DMS 273 (cell line): ENCODE data around the gene ZC3H10.

Source experiments
- DNase-seq: peaks from one replicate; lab custom pipeline; 2025; ENCODE audit not compliant: unreplicated experiment; lab: John Stamatoyannopoulos, UW

Gene ZC3H10

DNA sequence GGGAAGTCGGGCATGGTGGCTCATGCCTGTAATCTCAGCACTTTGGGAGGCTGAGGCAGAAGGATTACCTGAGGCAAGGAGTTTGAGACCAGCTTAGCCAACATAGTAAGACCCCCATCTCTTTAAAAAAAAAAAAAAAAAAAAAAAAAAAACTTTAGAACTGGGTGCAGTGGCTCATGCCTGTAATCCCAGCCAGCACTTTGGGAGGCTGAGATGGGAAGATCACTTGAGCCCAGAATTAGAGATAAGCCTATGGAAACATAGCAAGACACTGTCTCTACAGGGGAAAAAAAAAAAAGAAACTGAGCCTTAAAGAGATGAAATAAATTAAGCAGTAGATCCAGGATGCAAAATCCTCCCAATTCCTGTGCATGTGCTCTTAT, 15.4 kb upstream of the ZC3H10 start:
- DNase-seq, result no peak

DNA sequence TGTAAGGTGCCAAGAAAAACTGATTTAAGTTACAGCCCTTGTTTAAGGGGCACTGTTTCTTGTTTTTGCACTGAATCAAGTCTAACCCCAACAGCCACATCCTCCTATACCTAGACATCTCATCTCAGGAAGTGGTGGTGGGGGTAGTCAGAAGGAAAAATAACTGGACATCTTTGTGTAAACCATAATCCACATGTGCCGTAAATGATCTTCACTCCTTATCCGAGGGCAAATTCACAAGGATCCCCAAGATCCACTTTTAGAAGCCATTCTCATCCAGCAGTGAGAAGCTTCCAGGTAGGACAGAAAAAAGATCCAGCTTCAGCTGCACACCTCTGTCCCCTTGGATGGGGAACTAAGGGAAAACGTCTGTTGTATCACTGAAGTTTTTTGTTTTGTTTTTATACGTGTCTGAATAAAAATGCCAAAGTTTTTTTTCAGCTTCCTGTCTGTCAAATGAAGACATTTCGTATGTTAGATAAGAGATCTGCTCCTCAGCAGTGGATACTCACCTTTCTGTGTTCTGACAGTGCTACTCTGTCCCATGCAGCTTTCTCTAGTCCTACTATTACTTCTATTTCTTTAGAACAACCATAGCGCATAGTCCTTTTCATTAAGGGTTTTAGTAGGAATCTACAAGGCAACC, 14.9 kb upstream of the ZC3H10 start:
- DNase-seq, result no peak

DNA sequence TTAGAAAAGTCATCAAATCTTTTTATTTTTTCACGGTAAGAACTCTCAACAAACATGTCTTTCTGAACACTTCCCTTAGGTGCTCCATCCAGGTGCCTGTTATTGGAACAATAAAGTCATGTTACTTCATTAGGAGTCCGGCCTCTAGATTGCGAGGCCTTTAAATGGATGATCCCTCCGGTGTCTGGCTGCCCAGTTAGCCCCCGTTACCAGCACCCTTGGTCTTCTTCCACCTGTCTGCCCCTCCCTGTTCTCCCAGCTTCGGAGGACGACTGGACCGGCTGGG, 14.3 kb upstream of the ZC3H10 start:
- DNase-seq, result no peak

DNA sequence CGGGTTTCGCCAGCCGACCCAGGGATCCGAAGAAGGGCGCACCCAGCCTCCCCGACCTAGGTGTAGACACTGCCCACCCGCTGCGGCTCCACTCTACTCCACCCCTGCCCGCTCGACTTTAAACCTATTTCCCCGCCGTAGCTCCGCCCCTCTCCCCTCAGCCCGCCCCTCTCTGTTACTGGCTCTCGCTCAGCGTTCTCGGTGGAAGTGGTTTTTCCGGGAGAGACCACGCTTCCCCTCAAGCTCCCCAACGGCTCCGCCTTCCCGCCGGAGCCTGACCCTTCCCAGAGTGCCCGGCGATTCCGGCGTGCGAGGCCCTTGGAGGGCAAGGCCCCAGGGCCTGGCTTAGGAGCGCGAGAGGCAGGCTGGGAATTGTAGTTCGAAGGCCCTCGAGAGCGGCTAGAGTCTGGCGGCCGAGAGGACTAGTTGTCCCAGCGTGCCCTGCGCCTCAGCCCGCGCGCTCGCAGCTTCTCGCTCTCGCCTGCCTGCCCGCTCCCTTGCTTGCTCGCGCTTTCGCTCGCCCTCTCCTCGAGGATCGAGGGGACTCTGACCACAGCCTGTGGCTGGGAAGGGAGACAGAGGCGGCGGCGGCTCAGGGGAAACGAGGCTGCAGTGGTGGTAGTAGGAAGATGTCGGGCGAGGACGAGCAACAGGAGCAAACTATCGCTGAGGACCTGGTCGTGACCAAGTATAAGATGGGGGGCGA, 13.8 kb upstream of the ZC3H10 start, which contains the start of gene PA2G4:
Gene PA2G4, plus strand, starts transcription at position 451 of the 706 bp plus-strand sequence. Its CDS starts 179 bp downstream, at position 630.
- peak; percentile 99 for DNase-seq

DNA sequence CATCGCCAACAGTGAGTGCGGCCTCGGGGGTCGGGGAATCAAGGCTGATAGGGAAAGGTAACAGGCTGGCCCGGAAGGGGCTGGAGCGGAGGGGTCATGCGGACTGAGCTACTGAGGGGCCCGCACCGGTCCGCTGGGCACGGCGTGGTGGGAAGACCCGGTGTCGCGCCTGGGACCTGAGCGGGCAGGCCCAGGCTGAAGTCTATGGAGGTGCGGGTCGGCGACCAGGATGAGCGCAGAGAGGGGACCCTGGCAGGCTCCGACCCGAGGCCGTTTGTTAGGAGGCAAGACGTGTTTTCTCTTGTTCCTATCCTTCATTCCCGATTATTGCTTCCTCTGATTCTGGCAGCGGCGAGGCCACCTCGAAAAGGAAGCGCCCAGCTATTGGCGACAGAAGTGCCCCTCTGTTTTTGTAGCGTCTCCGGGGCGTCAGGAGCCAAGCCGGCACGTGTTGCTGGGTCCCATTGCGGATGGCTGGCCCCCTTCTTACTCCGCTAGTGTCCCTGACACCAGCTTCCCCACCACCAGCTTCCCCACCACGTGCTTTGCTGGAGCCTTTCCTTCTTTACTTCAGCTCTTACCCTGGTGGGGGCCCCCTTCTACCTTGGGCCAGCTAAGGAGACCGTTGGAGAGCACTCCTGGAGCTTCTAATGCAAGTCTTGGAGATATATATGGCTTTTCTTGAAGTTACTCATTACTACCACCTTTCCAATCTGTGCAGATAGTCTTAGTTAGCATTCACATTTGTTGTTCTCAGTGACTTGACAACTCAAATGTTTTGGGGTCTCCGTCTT, 13.1 kb upstream of the ZC3H10 start:
- peak; percentile 51 for DNase-seq

DNA sequence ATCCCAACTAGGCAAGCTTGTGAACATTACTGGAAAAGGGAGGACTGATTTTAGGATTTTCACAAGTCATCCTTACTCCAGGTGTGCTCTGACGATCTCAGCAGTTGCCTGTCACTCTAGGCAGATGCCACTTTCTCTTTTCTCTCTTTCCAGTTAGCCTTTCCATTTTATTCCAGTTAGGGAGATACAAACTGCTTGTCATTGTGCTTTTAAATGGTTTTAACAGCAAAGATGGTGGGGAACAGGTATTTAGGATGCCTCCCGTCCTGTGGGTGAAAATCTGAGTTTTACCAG, 12.5 kb upstream of the ZC3H10 start:
- no peak for DNase-seq

DNA sequence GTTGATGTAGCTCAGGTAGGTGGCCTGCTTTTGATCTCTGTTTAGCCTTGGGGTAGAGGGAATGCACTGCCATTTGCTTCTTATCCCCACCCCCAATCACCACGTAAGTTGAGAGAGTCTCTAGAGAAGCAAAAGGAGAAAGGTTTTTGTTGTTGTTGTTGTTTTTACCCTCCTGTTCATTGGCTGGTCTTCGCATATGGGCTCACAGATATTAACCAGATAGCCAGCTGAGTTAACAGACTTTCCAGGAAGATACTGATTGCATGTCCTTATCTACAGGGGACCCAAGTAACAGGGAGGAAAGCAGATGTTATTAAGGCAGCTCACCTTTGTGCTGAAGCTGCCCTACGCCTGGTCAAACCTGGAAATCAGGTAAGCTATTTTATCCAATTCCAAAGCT, 10.8 kb upstream of the ZC3H10 start:
- no peak for DNase-seq

DNA sequence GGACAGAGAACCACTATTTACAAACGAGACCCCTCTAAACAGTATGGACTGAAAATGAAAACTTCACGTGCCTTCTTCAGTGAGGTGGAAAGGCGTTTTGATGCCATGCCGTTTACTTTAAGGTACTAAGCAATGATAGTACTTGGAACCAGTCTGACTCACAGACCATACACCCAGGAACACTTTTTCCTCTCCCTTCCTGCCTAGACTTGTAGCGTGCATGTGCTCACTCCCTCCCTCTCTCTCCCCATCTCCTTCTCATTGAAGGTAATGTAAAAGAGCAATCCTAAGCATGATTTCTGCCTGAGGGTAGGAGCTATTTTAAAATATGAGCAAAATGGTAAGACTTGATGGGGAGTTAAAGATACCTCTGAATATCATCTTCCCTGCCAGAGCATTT, 7.5 kb upstream of the ZC3H10 start:
- DNase-seq, result no peak

DNA sequence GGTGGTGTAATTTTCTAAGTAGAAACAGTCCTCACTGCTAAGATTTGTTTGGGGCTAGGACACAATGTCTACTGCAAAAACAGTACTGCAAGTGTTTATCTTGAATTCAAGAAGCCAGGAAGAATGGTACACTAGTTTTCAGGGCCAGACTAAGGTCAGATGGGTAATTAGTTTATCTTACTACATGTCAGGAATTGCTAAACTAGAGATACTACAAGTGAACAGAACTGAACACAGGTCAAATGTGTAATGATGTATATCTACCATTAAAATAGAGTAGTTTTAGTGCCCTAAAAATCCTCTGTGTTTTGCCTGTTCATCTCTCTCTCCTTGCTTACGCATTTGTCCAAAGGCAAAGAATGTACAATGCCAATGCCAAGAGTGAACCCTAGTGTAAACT, 4.0 kb upstream of the ZC3H10 start:
- DNase-seq, result no peak

DNA sequence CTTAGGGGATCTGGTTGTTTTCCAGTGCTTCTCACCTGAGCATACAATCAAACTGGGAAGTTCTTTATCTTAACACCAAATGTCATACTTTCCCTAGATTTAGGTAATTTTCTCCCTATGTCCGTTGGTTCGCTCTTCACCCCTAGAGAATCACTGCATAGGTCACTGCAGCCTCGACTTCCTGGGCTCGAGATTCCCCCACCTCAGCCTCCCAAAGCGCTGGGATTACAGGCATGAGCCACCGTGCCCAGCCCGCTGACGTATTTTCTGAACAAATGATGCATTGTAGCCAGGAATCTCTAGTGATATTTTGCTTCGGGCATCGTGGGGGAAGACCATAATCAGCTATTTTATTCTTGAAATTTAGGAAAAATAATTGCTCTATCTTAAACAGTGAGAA, 2.7 kb upstream of the ZC3H10 start:
- DNase-seq, result no peak

DNA sequence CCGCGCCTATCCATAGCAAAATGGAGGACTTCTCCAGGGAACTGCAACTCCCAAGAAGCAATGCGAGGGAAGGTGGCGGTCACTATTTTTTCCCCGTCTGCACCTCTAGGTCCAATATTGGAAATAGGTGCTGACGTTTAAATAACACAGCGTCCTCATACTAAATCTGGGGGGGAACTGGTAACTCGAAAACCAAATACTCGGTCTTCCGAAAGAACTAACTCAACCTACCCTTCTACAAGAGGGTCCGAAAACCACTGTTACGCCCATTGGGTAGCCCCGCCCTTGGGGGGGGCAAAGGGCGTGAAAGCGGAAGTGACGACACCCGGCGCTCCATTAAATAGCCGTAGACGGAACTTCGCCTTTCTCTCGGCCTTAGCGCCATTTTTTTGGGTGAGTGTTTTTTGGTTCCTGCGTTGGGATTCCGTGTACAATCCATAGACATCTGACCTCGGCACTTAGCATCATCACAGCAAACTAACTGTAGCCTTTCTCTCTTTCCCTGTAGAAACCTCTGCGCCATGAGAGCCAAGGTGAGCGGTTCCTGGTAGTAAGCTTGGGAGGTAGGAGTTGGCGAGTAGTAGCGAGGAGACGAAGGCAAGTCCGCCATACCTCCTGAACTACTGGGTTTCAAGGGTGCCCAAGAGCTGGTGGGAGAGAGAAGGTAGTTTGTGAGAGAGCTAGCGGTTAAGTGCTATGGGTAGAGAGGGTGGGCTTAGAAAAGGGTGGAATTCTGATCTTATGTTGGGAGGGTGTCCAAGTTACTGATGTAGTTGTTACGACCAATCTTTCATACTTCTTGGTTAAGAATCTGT, 1.6 kb upstream of the ZC3H10 start, which contains the start of gene RPL41:
Gene RPL41, plus strand, starts transcription at position 367 of the 815 bp plus-strand sequence.
- peak; percentile 95 for DNase-seq

DNA sequence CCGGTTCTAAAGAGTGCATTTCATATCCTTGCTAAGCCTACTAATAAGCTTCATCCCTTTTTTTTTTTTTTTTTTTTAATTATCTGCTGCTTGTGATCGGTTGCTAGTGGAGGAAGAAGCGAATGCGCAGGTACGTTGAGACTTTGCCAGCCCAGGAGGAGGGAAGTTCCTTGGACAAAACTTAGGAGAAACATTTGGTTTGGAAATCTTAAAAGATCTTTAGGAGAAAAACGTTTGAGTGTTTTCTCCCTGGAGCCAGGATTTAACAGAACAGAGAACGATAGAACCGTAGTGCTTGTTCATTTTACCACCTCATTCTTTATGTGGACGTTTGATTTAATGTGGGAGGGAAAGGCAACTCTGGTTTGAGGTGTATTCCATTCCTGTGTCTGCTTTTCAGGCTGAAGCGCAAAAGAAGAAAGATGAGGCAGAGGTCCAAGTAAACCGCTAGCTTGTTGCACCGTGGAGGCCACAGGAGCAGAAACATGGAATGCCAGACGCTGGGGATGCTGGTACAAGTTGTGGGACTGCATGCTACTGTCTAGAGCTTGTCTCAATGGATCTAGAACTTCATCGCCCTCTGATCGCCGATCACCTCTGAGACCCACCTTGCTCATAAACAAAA, 872 bp upstream of the ZC3H10 start:
- DNase-seq, result peak; percentile 42

DNA sequence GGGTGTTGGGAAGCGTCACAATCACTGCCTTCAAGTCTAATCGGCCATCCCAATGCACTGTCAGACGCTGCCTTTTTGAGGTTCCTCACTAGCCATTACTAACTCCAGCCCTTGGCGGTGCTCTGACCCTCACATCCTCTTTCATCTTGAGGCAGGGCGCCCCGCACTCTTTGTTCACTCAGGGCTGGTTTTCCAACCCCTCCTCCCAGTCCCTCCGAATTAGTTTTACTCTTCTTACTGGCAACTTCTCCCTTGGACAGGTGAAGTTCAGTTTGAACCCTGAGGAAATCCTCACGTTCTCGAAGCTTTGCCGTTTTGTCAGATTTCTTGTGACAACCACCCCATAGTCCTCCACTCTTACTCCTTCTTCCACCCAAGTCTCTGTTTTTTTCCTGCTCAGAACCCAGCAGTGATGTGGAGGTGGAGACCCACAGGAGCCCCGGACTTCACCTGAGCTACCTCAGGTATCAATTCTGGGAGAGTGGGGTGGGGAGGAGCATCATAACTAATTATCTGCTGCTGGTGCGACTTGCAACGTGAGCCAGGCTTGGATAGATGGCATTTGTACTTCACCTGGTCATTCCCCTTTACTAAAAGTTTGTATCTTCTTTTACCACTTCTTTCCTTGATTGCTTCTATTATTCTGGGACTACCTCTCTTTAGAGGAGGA, 757 bp downstream of the ZC3H10 start:
- DNase-seq, result no peak

DNA sequence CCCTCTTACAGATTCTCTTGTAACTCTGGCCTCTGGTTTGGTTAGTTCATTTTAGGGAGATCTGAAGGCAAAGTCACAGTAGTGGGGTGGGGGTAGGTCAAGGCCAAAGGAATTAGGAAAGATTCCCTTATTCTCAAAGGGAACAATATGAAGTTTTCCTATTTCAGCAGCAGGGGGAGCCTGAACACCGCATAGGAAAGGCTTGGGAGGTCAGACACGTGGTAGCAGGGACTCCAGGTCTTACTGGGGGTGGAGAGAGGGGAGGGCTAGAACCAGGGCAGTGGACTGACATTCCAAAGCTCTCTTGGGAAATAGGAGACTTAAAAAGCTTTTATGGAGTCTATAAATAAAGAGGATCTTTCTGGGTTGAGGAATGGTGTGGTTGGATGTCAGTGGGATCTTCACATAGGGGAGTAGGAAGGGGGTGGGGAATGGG, 1.3 kb downstream of the ZC3H10 start:
- peak; percentile 91 for DNase-seq

DNA sequence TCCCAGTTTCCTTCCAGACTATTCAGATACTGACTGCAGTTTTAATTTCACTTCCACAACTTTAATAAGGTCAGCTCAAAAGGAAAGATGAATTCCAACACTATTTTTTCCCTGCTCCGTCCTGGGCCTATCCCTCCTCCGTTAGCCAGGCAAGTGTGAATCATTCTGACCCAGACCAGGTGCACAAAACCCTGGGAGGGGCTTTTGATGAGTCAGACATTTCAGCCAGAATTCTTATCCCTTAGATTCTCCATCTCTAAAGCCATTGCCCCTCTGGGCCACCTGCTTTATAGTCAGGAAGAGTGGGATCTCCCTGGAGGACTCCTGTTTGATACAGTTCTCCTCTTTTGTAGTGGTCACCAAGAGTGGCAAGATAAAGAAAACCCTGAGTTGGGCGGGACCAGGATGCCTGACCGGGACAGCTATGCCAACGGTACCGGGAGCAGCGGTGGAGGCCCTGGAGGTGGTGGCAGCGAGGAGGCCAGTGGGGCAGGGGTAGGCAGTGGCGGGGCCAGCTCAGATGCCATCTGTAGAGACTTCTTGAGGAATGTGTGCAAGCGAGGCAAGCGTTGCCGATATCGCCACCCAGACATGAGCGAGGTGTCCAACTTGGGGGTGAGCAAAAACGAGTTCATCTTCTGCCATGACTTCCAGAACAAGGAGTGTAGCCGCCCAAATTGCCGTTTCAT, 2.2 kb downstream of the ZC3H10 start:
- DNase-seq, result no peak

DNA sequence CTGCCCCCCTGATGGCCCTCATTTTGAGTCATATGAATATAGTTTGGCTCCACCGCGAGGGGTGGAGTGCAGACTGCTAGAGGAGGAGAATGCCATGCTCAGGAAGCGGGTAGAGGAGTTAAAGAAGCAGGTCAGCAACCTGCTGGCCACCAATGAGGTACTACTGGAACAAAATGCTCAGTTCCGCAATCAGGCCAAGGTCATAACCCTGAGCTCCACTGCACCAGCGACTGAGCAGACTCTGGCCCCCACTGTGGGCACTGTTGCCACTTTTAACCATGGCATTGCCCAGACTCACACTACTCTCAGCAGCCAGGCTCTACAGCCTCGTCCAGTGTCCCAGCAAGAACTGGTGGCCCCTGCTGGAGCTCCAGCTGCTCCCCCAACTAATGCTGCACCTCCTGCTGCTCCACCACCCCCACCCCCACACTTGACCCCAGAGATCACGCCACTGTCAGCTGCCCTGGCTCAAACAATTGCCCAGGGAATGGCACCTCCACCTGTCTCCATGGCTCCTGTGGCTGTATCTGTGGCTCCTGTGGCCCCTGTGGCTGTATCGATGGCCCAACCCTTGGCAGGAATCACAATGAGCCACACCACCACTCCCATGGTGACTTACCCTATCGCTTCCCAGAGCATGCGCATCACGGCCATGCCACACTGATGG, 3.3 kb downstream of the ZC3H10 start:
- DNase-seq, result no peak

DNA sequence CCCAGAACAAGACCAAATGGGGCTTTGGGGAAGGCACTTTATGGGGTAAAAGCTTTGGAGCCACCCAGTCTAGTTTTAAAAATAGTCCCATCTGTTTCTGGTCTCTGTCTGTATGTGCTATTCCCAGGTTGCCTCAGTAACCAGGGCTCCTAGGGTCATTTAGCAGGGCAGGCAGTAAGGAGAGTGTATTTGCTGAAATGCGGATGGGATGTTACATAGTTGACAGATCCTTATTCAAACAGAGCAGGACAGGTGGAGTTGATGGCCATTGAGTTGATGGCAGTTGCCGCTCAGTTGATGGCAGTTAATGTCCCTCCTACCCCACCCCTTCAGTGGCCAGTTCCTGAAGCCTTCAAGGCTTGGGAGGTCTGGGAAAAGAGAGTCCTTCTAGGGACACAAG, 4.6 kb downstream of the ZC3H10 start:
- DNase-seq, result peak; percentile 52

DNA sequence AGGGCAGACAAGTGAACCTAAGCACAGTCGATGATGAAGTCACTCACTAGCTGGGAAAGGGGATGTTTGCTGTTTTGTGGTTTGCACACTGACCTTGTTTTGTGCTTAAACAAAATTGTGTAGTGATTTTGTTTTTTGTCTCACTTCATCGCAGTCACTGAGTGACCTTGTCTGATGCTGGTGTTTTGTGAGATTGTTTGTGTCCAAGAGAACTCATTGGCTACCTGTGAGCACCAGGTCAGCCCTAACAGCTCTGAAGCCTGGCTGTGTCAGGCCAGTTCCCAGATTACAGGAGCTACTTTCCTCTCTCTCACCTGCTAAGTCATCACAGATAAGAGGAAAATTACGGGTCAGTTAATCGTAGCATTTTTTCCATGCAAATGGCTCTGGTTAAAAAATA, 6.1 kb downstream of the ZC3H10 start:
- DNase-seq, result no peak

DNA sequence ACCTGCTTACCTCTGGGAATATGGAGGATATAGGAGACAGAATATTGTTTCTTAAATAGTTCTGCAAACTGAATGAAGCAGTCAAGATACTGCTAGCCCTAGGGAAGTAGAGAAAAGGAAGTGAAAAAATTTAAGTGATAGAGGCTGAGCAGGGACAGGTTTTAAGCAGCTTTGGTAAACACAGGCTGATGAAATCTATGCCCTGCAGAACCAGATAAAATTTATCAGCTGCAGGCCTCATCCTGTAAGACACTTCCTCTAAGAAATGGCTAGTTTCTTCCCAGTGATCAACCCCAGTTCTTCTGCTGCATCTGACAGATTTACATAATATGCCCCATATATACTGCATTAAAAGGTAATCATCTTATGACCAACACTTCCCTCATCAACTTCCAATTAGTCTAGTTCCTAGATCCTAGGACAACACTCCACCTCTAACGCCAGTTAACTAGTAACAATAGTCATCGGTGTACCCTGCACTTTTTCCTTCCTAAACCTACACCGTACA, 8.7 kb downstream of the ZC3H10 start:
- no peak for DNase-seq
